H9 (cell line): ENCODE measurements around the gene IGF1. TPM values are rescaled to one million over a fixed set of nuclear protein-coding genes. Genes with fewer than 3 reads are reported as not detected.

Experiments
- DNase-seq: peaks from one replicate; pipeline ENCODE4 v3.0.0-alpha.2; 2017
- H2AFZ ChIP-seq: one replicate; pipeline ENCODE4 v1.6.1; 2013; ENCODE audit warnings: mild to moderate bottlenecking, low read length, control low read depth, moderate library complexity
- H2AK5ac ChIP-seq: 2 replicates; pipeline ENCODE4 v1.6.1; 2013; ENCODE audit warnings: low read length, control low read depth, mixed read lengths; ENCODE audit not compliant: insufficient read length
- H2BK120ac ChIP-seq: one replicate; pipeline ENCODE4 v1.6.1; 2013; ENCODE audit warnings: low read depth, mild to moderate bottlenecking, low read length, control low read depth, inconsistent platforms; ENCODE audit not compliant: poor library complexity, severe bottlenecking
- H2BK12ac ChIP-seq: 2 replicates; pipeline ENCODE4 v1.6.1; 2013; ENCODE audit warnings: low read length, control low read depth, mixed read lengths, low read depth; ENCODE audit not compliant: insufficient read length
- H2BK15ac ChIP-seq: 2 replicates; pipeline ENCODE4 v1.6.1; 2013; ENCODE audit warnings: low read depth, low read length, control low read depth
- H2BK20ac ChIP-seq: one replicate; pipeline ENCODE4 v1.6.1; 2013; ENCODE audit warnings: low read depth, mild to moderate bottlenecking, low read length, control low read depth, inconsistent platforms; ENCODE audit not compliant: poor library complexity, severe bottlenecking
- H2BK5ac ChIP-seq: 2 replicates; pipeline ENCODE4 v1.6.1; 2013; ENCODE audit warnings: low read length, control low read depth, mixed read lengths; ENCODE audit not compliant: insufficient read length
- H3K14ac ChIP-seq: 2 replicates; pipeline ENCODE4 v1.6.1; 2013; ENCODE audit warnings: low read length, control low read depth; ENCODE audit not compliant: insufficient read depth
- H3K18ac ChIP-seq: 2 replicates; pipeline ENCODE4 v1.6.1; 2013; ENCODE audit warnings: low read depth, mild to moderate bottlenecking, mixed read lengths, low read length, control low read depth; ENCODE audit not compliant: insufficient read length
- H3K23ac ChIP-seq: 2 replicates; pipeline ENCODE4 v1.6.1; 2013; ENCODE audit warnings: low read length, control low read depth, mixed read lengths, low read depth; ENCODE audit not compliant: insufficient read length
- H3K23me2 ChIP-seq: 2 replicates; pipeline ENCODE4 v1.6.1; 2013; ENCODE audit warnings: low read depth, mild to moderate bottlenecking, mixed read lengths, low read length, control low read depth; ENCODE audit not compliant: insufficient read length, poor library complexity, severe bottlenecking
- H3K27ac ChIP-seq: 2 replicates; pipeline ENCODE4 v1.5.1; 2013; ENCODE audit warnings: low read length, control low read depth, mixed read lengths, low read depth; ENCODE audit not compliant: insufficient read length
- H3K27me3 ChIP-seq: 2 replicates; pipeline ENCODE4 v1.6.1; 2013; ENCODE audit warnings: low read length, control low read depth, inconsistent platforms; ENCODE audit not compliant: insufficient read depth
- H3K4ac ChIP-seq: 2 replicates; pipeline ENCODE4 v1.6.1; 2013; ENCODE audit warnings: low read depth, mild to moderate bottlenecking, control low read depth, inconsistent platforms, low read length, moderate library complexity
- H3K4me1 ChIP-seq: 2 replicates; pipeline ENCODE4 v1.6.1; 2013; ENCODE audit warnings: low read length, control low read depth, inconsistent platforms; ENCODE audit not compliant: insufficient read depth
- H3K4me2 ChIP-seq: 2 replicates; pipeline ENCODE4 v1.6.1; 2013; ENCODE audit warnings: low read length, control low read depth, mixed read lengths; ENCODE audit not compliant: insufficient read length, insufficient read depth
- H3K56ac ChIP-seq: 2 replicates; pipeline ENCODE4 v1.6.1; 2013; ENCODE audit warnings: low read depth, mild to moderate bottlenecking, mixed read lengths, low read length, control low read depth; ENCODE audit not compliant: insufficient read length
- H3K79me1 ChIP-seq: 2 replicates; pipeline ENCODE4 v1.6.1; 2013; ENCODE audit warnings: low read depth, mild to moderate bottlenecking, moderate library complexity, low read length, control low read depth, inconsistent platforms; ENCODE audit not compliant: insufficient read depth, poor library complexity, severe bottlenecking
- H3K79me2 ChIP-seq: 2 replicates; pipeline ENCODE4 v1.6.1; 2013; ENCODE audit warnings: low read length, control low read depth, inconsistent platforms; ENCODE audit not compliant: insufficient read depth
- H3K9ac ChIP-seq: 2 replicates; pipeline ENCODE4 v1.6.1; 2013; ENCODE audit warnings: low read length, control low read depth, mixed read lengths; ENCODE audit not compliant: insufficient read length; ENCODE audit errors: extremely low read depth
- H3K9me3 ChIP-seq: one replicate; pipeline ENCODE4 v1.6.1; 2013; ENCODE audit warnings: low read depth, low read length, inconsistent platforms; ENCODE audit not compliant: control insufficient read depth
- H3T11ph ChIP-seq: one replicate; pipeline ENCODE4 v1.6.1; 2013; ENCODE audit warnings: mild to moderate bottlenecking, low read length, control low read depth, inconsistent platforms
- H4K20me1 ChIP-seq: one replicate; pipeline ENCODE4 v1.6.1; 2013; ENCODE audit not compliant: control insufficient read depth, insufficient read length, insufficient read depth
- H4K5ac ChIP-seq: 2 replicates; pipeline ENCODE4 v1.6.1; 2013; ENCODE audit warnings: low read depth, mild to moderate bottlenecking, mixed read lengths, low read length, control low read depth; ENCODE audit not compliant: insufficient read length
- H4K8ac ChIP-seq: replicated peaks from 2 replicates; pipeline ENCODE4 v1.6.1; 2013; ENCODE audit warnings: low read length, control low read depth, mixed read lengths, low read depth; ENCODE audit not compliant: insufficient read length
- H4K91ac ChIP-seq: 2 replicates; pipeline ENCODE4 v1.6.1; 2013; ENCODE audit warnings: low read depth, mild to moderate bottlenecking, moderate library complexity, mixed read lengths, low read length, control low read depth; ENCODE audit not compliant: insufficient read length
- H3K27ac Mint-ChIP-seq, 3 experiments: 2 replicates in 2 of 3; 3 replicates in 1 of 3; pipeline ENCODE4 v1.8.0; 2020 to 2021; ENCODE audit warnings: mixed read lengths in 3 of 3, mild to moderate bottlenecking in 1 of 3, moderate library complexity in 1 of 3
- H3K27me3 Mint-ChIP-seq: 2 replicates; pipeline ENCODE4 v1.8.0; 2021; ENCODE audit warnings: low read depth, mild to moderate bottlenecking, moderate library complexity, mixed read lengths
- H3K36me3 Mint-ChIP-seq, 3 experiments: 2 replicates in 2 of 3; 3 replicates in 1 of 3; pipeline ENCODE4 v1.8.0; 2020 to 2021; ENCODE audit warnings: low read depth in 3 of 3, mixed read lengths in 3 of 3; ENCODE audit not compliant: insufficient read depth in 1 of 3
- H3K4me1 Mint-ChIP-seq, 2 experiments: 2 replicates each; pipeline ENCODE4 v1.8.0; 2020; ENCODE audit warnings: mixed read lengths in 2 of 2
- H3K4me3 Mint-ChIP-seq, 2 experiments: 2 replicates in 1 of 2; 3 replicates in 1 of 2; pipeline ENCODE4 v1.8.0; 2020 to 2021; ENCODE audit warnings: mild to moderate bottlenecking in 2 of 2, mixed read lengths in 2 of 2, moderate library complexity in 1 of 2
- H3K9me3 Mint-ChIP-seq, 2 experiments: 2 replicates in 1 of 2; 3 replicates in 1 of 2; pipeline ENCODE4 v1.8.0; 2020; ENCODE audit warnings: mild to moderate bottlenecking in 2 of 2, mixed read lengths in 2 of 2, moderate library complexity in 1 of 2
- CTCF ChIP-seq: fragments of 200-600 bp; sonication (generic); conservative IDR thresholded peaks from 3 replicates; pipeline ENCODE4 v1.8.0; 2021; ENCODE audit warnings: antibody characterized with exemption, mild to moderate bottlenecking
- WGBS: extraction: QIAGEN DNeasy Blood & Tissue Kit; methylation state at CpG from one replicate; pipeline ENCODE4 v1.1.7; 2013; ENCODE audit warnings: missing lambda C conversion rate, low lambda C conversion rate, mixed read lengths; ENCODE audit not compliant: insufficient read length; ENCODE audit errors: extremely low coverage; 5-methylcytosine and 5-hydroxymethylcytosine counted together
- total RNA-seq: library from RNA; stranded (reverse); gene quantifications from 2 replicates; pipeline ENCODE4 v1.2.1, GENCODE V29; 2021

IGF1 gene
- total RNA-seq, 1 experiment from 2014 or later = not detected

GRCh38 chr12:102501773-102502172, 21.4 kb upstream of the IGF1 start:
- H3K36me3 Mint-ChIP-seq = peaks cover 0 to 1% (median 0%) of the 10 kb centered on the region in 3 experiments; a peak in 1 of 7 replicates
- no peaks in the 10 kb centered on the region for H3K27me3 Mint-ChIP-seq
- no peaks in the 10 kb centered on the region for H4K20me1 ChIP-seq
- H4K91ac ChIP-seq = no peak overlapping the region
- no peaks in the 10 kb centered on the region for H3K79me1 ChIP-seq
- peaks cover 2 to 10% of the 10 kb centered on the region in 2 experiments; a peak in 2 of 5 replicates for H3K9me3 Mint-ChIP-seq
- no peak overlapping the region; a peak in 1 of 7 replicates for H3K27ac Mint-ChIP-seq
- H3K14ac ChIP-seq = no peak overlapping the region
- H3K27ac ChIP-seq = no peak overlapping the region
- no peak overlapping the region for H3K18ac ChIP-seq
- TF ChIP-seq CTCF = no peak
- WGBS = no CpG with 5 or more reads among the region's 5 CpGs
- H3K27me3 ChIP-seq = no peaks in the 10 kb centered on the region
- H2AK5ac ChIP-seq = no peak overlapping the region
- no peak overlapping the region for H4K5ac ChIP-seq
- no peaks in the 10 kb centered on the region for H3K79me2 ChIP-seq
- no peak overlapping the region for H2BK20ac ChIP-seq
- no peak overlapping the region for H3K56ac ChIP-seq
- no peak overlapping the region for H2BK12ac ChIP-seq
- no peak overlapping the region for H2BK5ac ChIP-seq
- no peak for DNase-seq
- no peak overlapping the region for H3K4ac ChIP-seq
- no peak overlapping the region for H2AFZ ChIP-seq
- H3K4me1 ChIP-seq = no peaks in the 10 kb centered on the region
- H3T11ph ChIP-seq = no peak overlapping the region
- H3K4me3 Mint-ChIP-seq = no peak overlapping the region
- H3K4me2 ChIP-seq = no peak overlapping the region
- no peak overlapping the region for H2BK15ac ChIP-seq
- H3K9ac ChIP-seq = no peak overlapping the region
- no peak overlapping the region for H3K23ac ChIP-seq
- H2BK120ac ChIP-seq = no peak overlapping the region
- no peaks in the 10 kb centered on the region for H3K9me3 ChIP-seq
- H3K23me2 ChIP-seq = no peaks in the 10 kb centered on the region
- H4K8ac ChIP-seq = no peak overlapping the region
- H3K4me1 Mint-ChIP-seq = no peaks in the 10 kb centered on the region
